GM10248 (cell line): ENCODE data around the gene DUSP2.

Experiments
- CTCF ChIA-PET: fragments of 300-600 bp; sonication (Branson Sonifier 250); formaldehyde crosslinking; extraction: SDS; loops from one replicate; lab custom pipeline; 2021; ENCODE audit warnings: antibody characterized with exemption; lab: Yijun Ruan, JAX
- POLR2A ChIA-PET: fragments of 350-650 bp; sonication (Branson Sonifier 250); formaldehyde crosslinking; extraction: SDS; loops from one replicate; lab custom pipeline; 2020; ENCODE audit warnings: antibody characterized with exemption; lab: Yijun Ruan, JAX
- DNase-seq: peaks from one replicate; pipeline ENCODE4 v3.0.0; 2012; ENCODE audit errors: extremely low spot score
- CTCF ChIP-seq: IDR thresholded peaks from 2 replicates; pipeline ENCODE4 v1.5.1; 2012; ENCODE audit warnings: mild to moderate bottlenecking, low read depth; ENCODE audit errors: extremely low read depth, missing control alignments, control extremely low read depth

The DUSP2 gene

GRCh38 chr2:96110621-96111256 is 34.5 kb downstream of the DUSP2 start:
- ChIA-PET POLR2A (no interaction called here), CTCF (interaction anchor here (1.2 to 2.4 kb wide), 3 partner anchors 10 to 88 kb away, joined by 4 to 8 read pairs (median 5); no protein-coding TSS in a partner anchor)
- no peak for DNase-seq
- TF ChIP-seq CTCF = no peak

GRCh38 chr2:96109931-96110511 is 35.2 kb downstream of the DUSP2 start:
- no peak for TF ChIP-seq CTCF
- CTCF ChIA-PET = interaction anchor here (1.3 to 3.8 kb wide), 3 partner anchors 7 to 88 kb away, joined by 4 to 21 read pairs (median 8); partner anchors contain the start of gene ADRA2B
- no peak for DNase-seq
- POLR2A ChIA-PET = no interaction called here

GRCh38 chr2:96109361-96109680 is 35.9 kb downstream of the DUSP2 start:
- ChIA-PET CTCF (interaction anchor here (1.2 to 3.8 kb wide), 3 partner anchors 8 to 117 kb away, joined by 3 to 21 read pairs (median 12); partner anchors contain the start of genes ADRA2B and ANKRD36C), POLR2A (no interaction called here)
- DNase-seq = no peak
- no peak for TF ChIP-seq CTCF

GRCh38 chr2:96108541-96109360 is 36.5 kb downstream of the DUSP2 start:
- TF ChIP-seq CTCF = no peak
- CTCF ChIA-PET = interaction anchor here (0.8 to 3.8 kb wide), 6 partner anchors 8 to 116 kb away, joined by 3 to 21 read pairs (median 4); partner anchors contain the start of genes ADRA2B, ANKRD36C and ASTL
- DNase-seq = no peak
- POLR2A ChIA-PET = no interaction called here

GRCh38 chr2:96108151-96108540 is 37.1 kb downstream of the DUSP2 start:
- no peak for DNase-seq
- ChIA-PET CTCF (interaction anchor here (0.8 to 3.8 kb wide), 7 partner anchors 9 to 116 kb away, joined by 3 to 21 read pairs (median 5); partner anchors contain the start of genes ADRA2B, ANKRD36C and ASTL), POLR2A (no interaction called here)
- no peak for TF ChIP-seq CTCF

GRCh38 chr2:96107708-96108065 is 37.6 kb downstream of the DUSP2 start:
- TF ChIP-seq CTCF = no peak
- ChIA-PET CTCF (interaction anchor here (1.3 to 3.8 kb wide), 4 partner anchors 9 to 115 kb away, joined by 4 to 21 read pairs (median 9); partner anchors contain the start of genes ADRA2B and ANKRD36C), POLR2A (no interaction called here)
- no peak for DNase-seq
